ENCODE results near the gene STARD4.

The STARD4 gene

DNA sequence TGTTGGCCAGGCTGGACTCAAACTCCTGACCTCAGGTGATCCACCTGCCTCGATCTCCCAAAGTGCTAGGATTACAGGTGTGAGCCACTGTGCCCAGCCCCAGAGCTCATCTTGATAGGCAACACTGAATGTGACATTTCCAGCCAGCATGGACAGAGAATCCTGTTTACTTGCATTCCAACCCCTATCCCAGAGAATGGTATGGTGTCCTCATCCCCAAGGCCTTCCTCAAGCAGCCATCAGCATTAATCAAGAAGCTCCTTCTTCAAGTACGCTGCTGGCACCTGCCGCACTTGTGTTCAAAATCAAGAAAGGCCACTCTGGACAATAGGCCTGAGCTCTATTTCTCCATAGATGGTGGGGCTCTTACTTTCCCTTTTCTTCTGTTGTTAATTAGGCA is 40.2 kb downstream of the STARD4 start:
- DNase-seq (ENCODE audit: low read depth in 1 of 2, low spot score in 1 of 2) = no peak

- DNase-seq (ENCODE audit: low read depth in 1 of 2, low spot score in 1 of 2) = no peak
Observed at GRCh38 chr5:111469903-111470302, 42.4 kb downstream of the STARD4 start.

DNA sequence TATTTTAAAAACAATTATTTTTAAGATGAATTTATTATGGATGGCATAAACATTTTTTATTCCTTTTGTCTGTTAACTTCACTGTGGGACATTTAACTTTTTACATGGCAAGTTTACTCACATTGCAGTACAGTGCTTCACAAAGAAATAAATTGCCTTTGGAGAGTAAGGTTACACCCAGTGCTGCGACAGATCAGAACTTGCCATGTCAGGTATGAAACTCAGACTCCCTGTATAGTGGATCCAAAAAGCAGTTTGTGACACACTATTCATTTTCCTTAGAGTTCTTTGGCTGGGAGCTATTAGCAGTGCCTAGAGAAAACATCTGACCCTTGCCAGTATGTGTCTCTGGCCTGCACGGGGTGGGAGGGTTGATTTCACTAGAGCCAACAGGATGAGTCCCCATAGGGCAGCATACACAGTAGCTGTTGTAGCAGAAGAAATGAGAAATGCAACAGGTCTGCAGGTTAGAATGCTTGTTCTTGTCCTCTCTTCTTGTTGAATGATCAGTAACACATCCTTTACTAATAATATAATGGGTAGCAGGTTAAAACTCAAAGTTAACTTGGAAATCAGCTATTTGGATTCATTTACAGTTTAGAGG is 42.9 kb downstream of the STARD4 start:
- DNase-seq (ENCODE audit: low read depth in 1 of 2, low spot score in 1 of 2) = no peak

DNA sequence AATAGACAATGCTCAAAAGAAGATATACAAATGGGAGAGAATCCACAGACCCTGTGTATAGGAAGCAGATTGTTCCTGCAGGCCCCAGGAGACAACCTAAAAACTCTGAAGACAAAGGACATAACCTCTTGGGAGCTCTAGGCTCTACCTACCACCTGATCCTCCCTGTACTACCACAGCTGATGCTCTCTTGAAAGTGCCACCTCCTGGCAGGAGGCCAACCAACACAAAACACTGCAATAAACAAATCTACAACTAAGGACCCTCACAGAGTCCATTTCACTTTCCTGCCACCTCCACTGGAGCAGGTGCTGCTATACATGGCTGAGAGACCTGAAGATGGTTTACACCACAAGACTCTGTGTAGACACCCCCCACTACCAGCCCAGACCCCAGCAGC is 49.0 kb downstream of the STARD4 start:
- no peak for DNase-seq (ENCODE audit: low read depth in 1 of 2, low spot score in 1 of 2)

DNA sequence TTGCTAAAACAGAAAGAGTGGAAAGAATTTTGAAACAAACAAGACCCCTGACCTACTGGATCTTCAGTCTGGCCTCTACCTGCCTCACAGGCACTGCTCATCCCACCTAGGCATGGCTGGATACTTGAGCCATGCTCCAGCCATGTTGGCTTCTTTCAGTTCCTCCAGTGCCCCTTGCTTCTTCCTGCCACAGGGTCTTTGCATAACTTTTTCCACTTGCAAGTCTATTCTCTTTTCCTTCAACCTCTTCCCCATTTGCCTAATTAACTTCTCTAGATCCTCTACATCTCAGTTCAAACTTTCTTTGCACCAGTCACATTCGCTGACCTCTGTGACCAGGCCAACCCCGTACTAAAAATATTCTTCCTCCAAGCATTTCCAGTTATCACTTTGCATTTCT is 50.4 kb downstream of the STARD4 start:
- DNase-seq (ENCODE audit: low read depth in 1 of 2, low spot score in 1 of 2) = no peak

- no peak for DNase-seq (ENCODE audit: low read depth in 1 of 2, low spot score in 1 of 2)
Observed at GRCh38 chr5:111461255-111461671, 51.1 kb downstream of the STARD4 start.

GRCh38 chr5:111454776-111455175 is 57.6 kb downstream of the STARD4 start:
- DNase-seq (ENCODE audit: low read depth in 1 of 2, low spot score in 1 of 2) = no peak

DNA sequence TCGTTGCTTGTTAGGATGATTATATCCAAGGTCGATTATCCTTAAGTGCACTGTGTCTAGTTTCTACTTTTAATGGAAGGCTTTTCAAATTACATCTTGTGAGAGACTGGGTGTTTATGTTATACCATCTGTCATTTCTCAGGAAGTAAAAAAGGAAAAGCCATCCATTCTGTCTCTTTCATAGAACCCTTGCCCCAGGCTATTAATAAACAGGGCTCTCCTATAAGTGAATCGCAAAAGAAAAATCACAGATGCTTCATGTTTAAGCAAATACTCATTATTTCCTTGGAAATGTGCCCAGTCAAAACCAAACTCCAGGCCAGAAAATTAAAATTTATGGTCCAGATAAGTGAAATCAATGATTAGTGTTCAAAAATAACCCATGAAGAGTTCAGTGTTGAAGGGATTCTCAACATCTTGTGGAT is 58.1 kb downstream of the STARD4 start:
- no peak for DNase-seq (ENCODE audit: low read depth in 1 of 2, low spot score in 1 of 2)

GRCh38 chr5:111453747-111454146 is 58.6 kb downstream of the STARD4 start:
- DNase-seq (ENCODE audit: low read depth in 1 of 2, low spot score in 1 of 2) = no peak

GRCh38 chr5:111453295-111453694 is 59.0 kb downstream of the STARD4 start:
- no peak for DNase-seq (ENCODE audit: low read depth in 1 of 2, low spot score in 1 of 2)

GRCh38 chr5:111447822-111448221 is 64.5 kb downstream of the STARD4 start:
- no peak for DNase-seq (ENCODE audit: low read depth in 1 of 2, low spot score in 1 of 2)

GRCh38 chr5:111447099-111447498 is 65.2 kb downstream of the STARD4 start:
- no peak for DNase-seq (ENCODE audit: low read depth in 1 of 2, low spot score in 1 of 2)
